B cell (primary cell): Measurements from ENCODE around the gene RAPGEF1.

Source experiments
- CTCF ChIP-seq: fragments of 200-600 bp; IDR thresholded peaks from one replicate; pipeline ENCODE4 v1.8.0; 2022; ENCODE audit warnings: antibody characterized with exemption, mild to moderate bottlenecking
- EZH2 ChIP-seq: IDR thresholded peaks from 2 replicates; pipeline ENCODE4 v1.6.1; 2012; ENCODE audit warnings: borderline replicate concordance, low read depth, mild to moderate bottlenecking, moderate library complexity, low read length; ENCODE audit not compliant: insufficient read depth, poor library complexity, severe bottlenecking

- TF ChIP-seq CTCF = no peak
- TF ChIP-seq EZH2 = no peak
Observed at GRCh38 chr9:131584858-131585257, 155.0 kb downstream of the RAPGEF1 start.
